ENCODE measurements around the gene IL17RE. TPM values are rescaled to one million over a fixed set of nuclear protein-coding genes. Genes with fewer than 3 reads are reported as not detected.

Gene IL17RE
- total and polyA plus RNA-seq, 4 donors = 0.79 to 2.7 (median 1.4) TPM

- 87% methylated on average over 7 of the region's 7 CpGs for WGBS (ENCODE audit: insufficient coverage)
- H3K27ac ChIP-seq (ENCODE audit: low read depth, low read length) = no peak overlapping the region
Measured at GRCh38 chr3:9949115-9949514, 46.5 kb downstream of the IL17RE start.

DNA sequence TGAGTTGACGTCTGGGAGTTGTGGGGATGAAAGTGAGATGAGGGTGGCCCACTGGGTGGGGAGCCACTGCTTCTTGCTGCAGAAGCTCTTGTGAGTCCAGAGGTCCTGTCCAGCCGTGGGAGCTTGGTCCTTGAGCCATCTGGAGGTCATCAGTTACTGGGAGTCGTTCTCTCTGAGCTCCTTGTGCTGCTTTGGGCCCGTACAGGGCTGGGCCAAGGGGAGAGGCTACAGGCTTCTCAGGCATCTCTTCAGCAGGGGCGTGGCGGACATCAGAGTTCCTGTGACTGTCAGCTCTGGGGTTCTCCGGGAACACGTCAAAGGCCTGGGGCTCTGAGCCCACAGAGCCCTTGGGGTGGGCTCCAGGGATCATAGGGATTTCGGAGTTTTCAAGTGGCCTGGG lies 47.0 kb downstream of the IL17RE start:
- no peak overlapping the region for H3K27ac ChIP-seq (ENCODE audit: low read depth, low read length)
- WGBS (ENCODE audit: insufficient coverage) = 89% methylated on average over 9 of the region's 9 CpGs
- no peaks in the 10 kb centered on the region for H3K9me3 ChIP-seq (ENCODE audit: control insufficient read depth, insufficient read depth, low read length)
- H3K27me3 ChIP-seq (ENCODE audit: control insufficient read depth, insufficient read depth, low read length) = no peaks in the 10 kb centered on the region
- H3K36me3 ChIP-seq (ENCODE audit: control insufficient read depth, insufficient read depth, low read length) = peaks cover 27% of the 10 kb centered on the region
- DNase-seq (ENCODE audit: low read depth in 4 of 6, low spot score in 6 of 6) = no peak
- peaks cover 31% of the 10 kb centered on the region for H3K4me1 ChIP-seq (ENCODE audit: control insufficient read depth, insufficient read depth, low read length)
- H3K4me3 ChIP-seq (ENCODE audit: low read depth, low read length) = no peak overlapping the region

More at GRCh38 chr3:9949115-9949514, 46.5 kb downstream of the IL17RE start:
- no peaks in the 10 kb centered on the region for H3K27me3 ChIP-seq (ENCODE audit: control insufficient read depth, insufficient read depth, low read length)
- H3K9me3 ChIP-seq (ENCODE audit: control insufficient read depth, insufficient read depth, low read length) = no peaks in the 10 kb centered on the region
- H3K4me1 ChIP-seq (ENCODE audit: control insufficient read depth, insufficient read depth, low read length) = peaks cover 31% of the 10 kb centered on the region
- H3K36me3 ChIP-seq (ENCODE audit: control insufficient read depth, insufficient read depth, low read length) = peaks cover 32% of the 10 kb centered on the region
- H3K4me3 ChIP-seq (ENCODE audit: low read depth, low read length) = no peak overlapping the region
- no peak for DNase-seq (ENCODE audit: low read depth in 4 of 6, low spot score in 6 of 6)

GRCh38 chr3:9951126-9951525 lies 48.5 kb downstream of the IL17RE start:
- Histone ChIP-seq H3K4me1 (ENCODE audit: control insufficient read depth, insufficient read depth, low read length) (peaks cover 30% of the 10 kb centered on the region), H3K27me3 (ENCODE audit: control insufficient read depth, insufficient read depth, low read length) (no peaks in the 10 kb centered on the region), H3K4me3 (ENCODE audit: low read depth, low read length) (peak overlapping the region; percentile 53), H3K27ac (ENCODE audit: low read depth, low read length) (no peak overlapping the region), H3K36me3 (ENCODE audit: control insufficient read depth, insufficient read depth, low read length) (peaks cover 26% of the 10 kb centered on the region), H3K9me3 (ENCODE audit: control insufficient read depth, insufficient read depth, low read length) (no peaks in the 10 kb centered on the region)
- 27% methylated on average over 5 of the region's 7 CpGs for WGBS (ENCODE audit: insufficient coverage)
- no peak for DNase-seq (ENCODE audit: low read depth in 4 of 6, low spot score in 6 of 6)

- Histone ChIP-seq H3K27ac (ENCODE audit: low read depth, low read length) (no peak overlapping the region), H3K4me1 (ENCODE audit: control insufficient read depth, insufficient read depth, low read length) (peaks cover 27% of the 10 kb centered on the region), H3K9me3 (ENCODE audit: control insufficient read depth, insufficient read depth, low read length) (no peaks in the 10 kb centered on the region), H3K4me3 (ENCODE audit: low read depth, low read length) (peak overlapping the region; percentile 53), H3K27me3 (ENCODE audit: control insufficient read depth, insufficient read depth, low read length) (no peaks in the 10 kb centered on the region), H3K36me3 (ENCODE audit: control insufficient read depth, insufficient read depth, low read length) (peaks cover 26% of the 10 kb centered on the region)
- WGBS (ENCODE audit: insufficient coverage) = 20% methylated on average over 6 of the region's 10 CpGs
- no peak for DNase-seq (ENCODE audit: low read depth in 4 of 6, low spot score in 6 of 6)
Measured at GRCh38 chr3:9951598-9951961, 48.9 kb downstream of the IL17RE start.

DNA sequence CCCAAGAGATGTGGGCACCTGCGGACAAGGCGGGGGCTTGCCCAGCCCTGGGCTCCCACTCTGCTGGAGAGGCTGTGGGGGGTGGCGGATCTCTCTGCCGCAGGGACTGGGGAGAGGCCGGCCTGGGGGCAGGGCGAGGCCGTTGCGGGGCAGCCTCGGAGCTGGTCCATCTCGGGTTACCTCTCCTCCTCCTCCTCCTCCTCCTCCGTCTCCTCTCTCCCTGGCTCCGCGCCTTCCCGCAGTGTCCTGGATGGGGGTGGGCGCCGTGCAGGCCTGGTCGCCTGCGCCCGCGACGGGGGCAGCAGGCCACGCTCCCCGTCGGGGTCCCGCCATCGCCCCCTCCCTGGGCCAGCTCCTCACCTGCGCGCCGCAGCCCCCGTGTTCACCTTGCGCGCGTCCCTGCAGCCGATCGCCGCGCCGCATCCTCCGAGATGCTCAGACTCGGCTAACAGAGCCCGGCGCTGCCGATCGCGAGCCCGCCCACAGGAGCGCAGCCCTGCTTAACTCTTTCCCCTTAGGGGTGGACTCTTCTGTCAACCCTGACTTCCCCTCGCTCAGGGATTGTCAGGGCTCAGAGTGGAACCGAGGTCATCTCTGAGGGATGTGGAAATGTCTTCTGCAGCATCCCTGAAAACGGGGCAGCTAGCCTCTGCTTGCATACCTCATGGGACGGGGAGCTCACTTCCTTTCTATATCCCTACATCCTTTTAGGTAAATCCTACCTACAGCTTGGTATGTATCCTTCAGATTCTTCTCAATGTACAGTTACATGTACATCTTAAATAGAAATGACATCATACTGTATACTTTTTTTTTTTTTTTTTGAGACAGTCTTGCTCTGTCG lies 49.5 kb downstream of the IL17RE start, which contains the start of gene PRRT3:
TSS of gene PRRT3 (minus strand) at position 447 of the 844 bp plus-strand sequence. CDS start 2,293 bp downstream, outside the sequence.
- no peaks in the 10 kb centered on the region for H3K27me3 ChIP-seq (ENCODE audit: control insufficient read depth, insufficient read depth, low read length)
- H3K27ac ChIP-seq (ENCODE audit: low read depth, low read length) = no peak within 1 kb of the TSS
- peaks cover 25% of the 10 kb centered on the region for H3K36me3 ChIP-seq (ENCODE audit: control insufficient read depth, insufficient read depth, low read length)
- DNase-seq (ENCODE audit: low read depth in 4 of 6, low spot score in 6 of 6) = peak in 2 of 6 donors; percentile 73 to 86
- WGBS (ENCODE audit: insufficient coverage) = under 1% methylated on average over 49 of the region's 52 CpGs
- peak within 1 kb of the TSS; percentile 53 for H3K4me3 ChIP-seq (ENCODE audit: low read depth, low read length)
- no peaks in the 10 kb centered on the region for H3K9me3 ChIP-seq (ENCODE audit: control insufficient read depth, insufficient read depth, low read length)
- H3K4me1 ChIP-seq (ENCODE audit: control insufficient read depth, insufficient read depth, low read length) = peaks cover 22% of the 10 kb centered on the region

DNA sequence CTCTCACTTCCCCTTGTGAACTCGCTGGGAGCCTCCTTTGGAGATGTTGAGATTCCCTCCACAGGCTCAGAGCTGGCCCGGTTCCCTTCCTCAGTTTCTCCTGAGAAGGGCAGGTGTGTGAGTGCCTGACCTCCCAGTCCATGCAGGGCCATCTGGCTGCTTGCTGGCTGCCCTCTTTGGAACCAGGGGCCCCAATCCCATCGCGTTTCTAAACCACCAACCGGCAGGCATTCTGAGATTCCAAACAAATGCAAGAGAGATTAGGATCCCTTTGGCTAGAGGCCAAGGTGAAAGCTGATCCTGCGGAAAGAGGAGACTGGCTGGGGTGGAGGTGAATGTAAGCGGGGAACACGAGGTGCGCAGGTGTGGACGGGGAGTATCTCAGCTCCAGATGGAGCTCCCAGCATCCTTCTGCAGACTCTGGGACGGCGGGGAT lies 52.4 kb downstream of the IL17RE start:
- no peak overlapping the region for H3K27ac ChIP-seq (ENCODE audit: low read depth, low read length)
- H3K4me1 ChIP-seq (ENCODE audit: control insufficient read depth, insufficient read depth, low read length) = peaks cover 14% of the 10 kb centered on the region
- 32% methylated on average over 10 of the region's 12 CpGs for WGBS (ENCODE audit: insufficient coverage)
- DNase-seq (ENCODE audit: low read depth in 4 of 6, low spot score in 6 of 6) = no peak
- peaks cover 2% of the 10 kb centered on the region for H3K36me3 ChIP-seq (ENCODE audit: control insufficient read depth, insufficient read depth, low read length)
- no peak overlapping the region for H3K4me3 ChIP-seq (ENCODE audit: low read depth, low read length)
- H3K9me3 ChIP-seq (ENCODE audit: control insufficient read depth, insufficient read depth, low read length) = no peaks in the 10 kb centered on the region
- no peaks in the 10 kb centered on the region for H3K27me3 ChIP-seq (ENCODE audit: control insufficient read depth, insufficient read depth, low read length)

- H3K27me3 ChIP-seq (ENCODE audit: control insufficient read depth, insufficient read depth, low read length) = no peaks in the 10 kb centered on the region
- 94% methylated on average over 3 of the region's 5 CpGs for WGBS (ENCODE audit: insufficient coverage)
- no peak for DNase-seq (ENCODE audit: low read depth in 4 of 6, low spot score in 6 of 6)
- H3K9me3 ChIP-seq (ENCODE audit: control insufficient read depth, insufficient read depth, low read length) = no peaks in the 10 kb centered on the region
- H3K27ac ChIP-seq (ENCODE audit: low read depth, low read length) = no peak overlapping the region
- H3K36me3 ChIP-seq (ENCODE audit: control insufficient read depth, insufficient read depth, low read length) = no peaks in the 10 kb centered on the region
- H3K4me3 ChIP-seq (ENCODE audit: low read depth, low read length) = no peak overlapping the region
- H3K4me1 ChIP-seq (ENCODE audit: control insufficient read depth, insufficient read depth, low read length) = peaks cover 14% of the 10 kb centered on the region
Measured at GRCh38 chr3:9955611-9956352, 53.1 kb downstream of the IL17RE start.

DNA sequence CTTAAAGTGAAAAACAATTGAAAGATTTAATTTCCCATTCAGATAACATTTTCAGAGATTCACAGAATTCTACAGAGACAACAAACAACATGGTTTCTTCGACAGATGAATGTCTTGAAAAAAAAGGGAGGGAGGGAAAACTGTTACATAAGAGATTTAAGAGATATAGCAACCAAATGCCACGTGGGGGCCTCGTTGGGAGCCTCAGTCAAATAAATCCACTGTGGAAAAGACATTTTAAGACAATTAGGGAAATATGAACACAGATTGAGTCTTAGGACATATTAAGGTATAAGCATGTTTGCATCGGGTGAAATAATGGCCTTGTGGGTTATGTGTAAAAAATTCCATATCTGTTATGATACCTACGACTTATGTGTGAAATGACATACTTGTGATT lies 54.6 kb downstream of the IL17RE start:
- Histone ChIP-seq H3K36me3 (ENCODE audit: control insufficient read depth, insufficient read depth, low read length) (peaks cover 2% of the 10 kb centered on the region), H3K27ac (ENCODE audit: low read depth, low read length) (no peak overlapping the region), H3K9me3 (ENCODE audit: control insufficient read depth, insufficient read depth, low read length) (no peaks in the 10 kb centered on the region), H3K27me3 (ENCODE audit: control insufficient read depth, insufficient read depth, low read length) (no peaks in the 10 kb centered on the region), H3K4me1 (ENCODE audit: control insufficient read depth, insufficient read depth, low read length) (peaks cover 4% of the 10 kb centered on the region), H3K4me3 (ENCODE audit: low read depth, low read length) (no peak overlapping the region)
- WGBS (ENCODE audit: insufficient coverage) = no CpG with 5 or more reads among the region's 5 CpGs
- DNase-seq (ENCODE audit: low read depth in 4 of 6, low spot score in 6 of 6) = peak in 1 of 6 donors; percentile 14

- H3K27ac ChIP-seq (ENCODE audit: low read depth, low read length) = no peak overlapping the region
- no peaks in the 10 kb centered on the region for H3K27me3 ChIP-seq (ENCODE audit: control insufficient read depth, insufficient read depth, low read length)
- no peak overlapping the region for H3K4me3 ChIP-seq (ENCODE audit: low read depth, low read length)
- no peaks in the 10 kb centered on the region for H3K4me1 ChIP-seq (ENCODE audit: control insufficient read depth, insufficient read depth, low read length)
- H3K36me3 ChIP-seq (ENCODE audit: control insufficient read depth, insufficient read depth, low read length) = peaks cover 35% of the 10 kb centered on the region
- DNase-seq (ENCODE audit: low read depth in 4 of 6, low spot score in 6 of 6) = no peak
- 92% methylated on average over 2 of the region's 6 CpGs for WGBS (ENCODE audit: insufficient coverage)
- H3K9me3 ChIP-seq (ENCODE audit: control insufficient read depth, insufficient read depth, low read length) = no peaks in the 10 kb centered on the region
Measured at GRCh38 chr3:9965200-9965875, 62.7 kb downstream of the IL17RE start.

All from spinal cord (tissue), 10 donors.